Neural progenitor cell (in vitro differentiated cells): ENCODE measurements around the gene GTF2H2.
"Not testable (repeated sequence)": the region's sequence is repeated elsewhere in the genome, so short reads cannot be mapped to it uniquely, and the experiment has no call there.

ENCODE experiments used
- CTCF ChIP-seq: fragments of 200-600 bp; sonication (generic); IDR thresholded peaks from 2 replicates; pipeline ENCODE4 v1.5.1; 2017; ENCODE audit warnings: antibody characterized with exemption, mild to moderate bottlenecking
- EZH2 ChIP-seq: fragments of 200-600 bp; sonication (generic); IDR thresholded peaks from 2 replicates; pipeline ENCODE4 v1.6.1; 2017; ENCODE audit warnings: antibody characterized with exemption, mild to moderate bottlenecking, moderate library complexity
- EZH2phosphoT487 ChIP-seq: fragments of 200-600 bp; sonication (generic); IDR thresholded peaks from 2 replicates; pipeline ENCODE4 v1.6.1; 2017; ENCODE audit warnings: antibody characterized with exemption

GRCh38 chr5:71044128-71044527, 23.3 kb downstream of the GTF2H2 start:
- TF ChIP-seq CTCF, EZH2, EZH2phosphoT487: not testable (repeated sequence)
